SU-DHL-6 (cell line): ENCODE data around the gene CAMKK1.

Experiments used
- H2AFZ ChIP-seq: fragments of 200-600 bp; sonication (generic); 2 replicates; pipeline ENCODE4 v1.6.1; 2014; ENCODE audit warnings: low read depth, mild to moderate bottlenecking, moderate library complexity, mixed read lengths, antibody characterized with exemption, low read length; ENCODE audit not compliant: severe bottlenecking
- H3F3A ChIP-seq: fragments of 200-600 bp; shearing (Covaris generic); 2 replicates; pipeline ENCODE4 v1.6.0; 2016; ENCODE audit warnings: antibody characterized with exemption, mild to moderate bottlenecking; ENCODE audit not compliant: insufficient read depth
- H3K27ac ChIP-seq: fragments of 200-600 bp; sonication (generic); 2 replicates; pipeline ENCODE4 v1.5.1; 2016; ENCODE audit warnings: low read depth, mild to moderate bottlenecking, low read length, moderate library complexity, mixed read lengths
- H3K27me3 ChIP-seq: fragments of 200-600 bp; sonication (generic), shearing (Covaris generic); 2 replicates; pipeline ENCODE4 v1.6.0; 2014; ENCODE audit warnings: mild to moderate bottlenecking, low read length
- H3K36me3 ChIP-seq: fragments of 200-600 bp; sonication (generic); 2 replicates; pipeline ENCODE4 v1.6.1; 2014; ENCODE audit warnings: mild to moderate bottlenecking, low read length, mixed read lengths
- H3K4me2 ChIP-seq: fragments of 300-600, 200-600 bp; shearing (Covaris generic), sonication (generic); 2 replicates; pipeline ENCODE4 v1.6.0; 2014; ENCODE audit warnings: low read length, low read depth, mild to moderate bottlenecking; ENCODE audit not compliant: poor library complexity, severe bottlenecking
- H3K4me3 ChIP-seq: fragments of 200-600 bp; sonication (generic); 2 replicates; pipeline ENCODE4 v1.5.1; 2014; ENCODE audit warnings: antibody characterized with exemption, low read length, mild to moderate bottlenecking, mixed read lengths; ENCODE audit not compliant: insufficient read depth, poor library complexity, severe bottlenecking
- H3K79me2 ChIP-seq: fragments of 200-600 bp; sonication (generic); 2 replicates; pipeline ENCODE4 v1.6.1; 2014; ENCODE audit warnings: mild to moderate bottlenecking, low read length, moderate library complexity; ENCODE audit not compliant: insufficient read depth
- H3K9ac ChIP-seq: fragments of 200-600 bp; sonication (generic); 2 replicates; pipeline ENCODE4 v1.7.0; 2014; ENCODE audit warnings: mild to moderate bottlenecking, low read length
- H3K9me2 ChIP-seq: fragments of 200-600 bp; sonication (generic); replicated peaks from 2 replicates; pipeline ENCODE4 v1.6.1; 2014; ENCODE audit warnings: low read length; ENCODE audit not compliant: insufficient read depth
- H3K9me3 ChIP-seq: fragments of 200-600 bp; sonication (generic); 2 replicates; pipeline ENCODE4 v1.6.1; 2014; ENCODE audit warnings: low read length, mixed read lengths; ENCODE audit not compliant: insufficient read depth
- H4K20me1 ChIP-seq: fragments of 200-600 bp; sonication (generic); 2 replicates; pipeline ENCODE4 v1.6.1; 2014; ENCODE audit warnings: low read depth, mild to moderate bottlenecking, antibody characterized with exemption, low read length, moderate library complexity, mixed read lengths
- EZH2phosphoT487 ChIP-seq: fragments of 200-600 bp; sonication (generic), shearing (Covaris generic); conservative IDR thresholded peaks from 2 replicates; pipeline ENCODE4 v1.6.1; 2018; ENCODE audit warnings: mild to moderate bottlenecking, antibody characterized with exemption, low read length, moderate library complexity, mixed read lengths
- TF ChIP-seq, protein P1 (sequence below): fragments of 200-600 bp; sonication (generic); IDR thresholded peaks from one replicate; pipeline ENCODE4 v1.5.1; 2017; ENCODE audit warnings: antibody characterized with exemption, mild to moderate bottlenecking, low read length, moderate library complexity; ENCODE audit not compliant: insufficient read depth, poor library complexity, severe bottlenecking

CAMKK1 gene

DNA sequence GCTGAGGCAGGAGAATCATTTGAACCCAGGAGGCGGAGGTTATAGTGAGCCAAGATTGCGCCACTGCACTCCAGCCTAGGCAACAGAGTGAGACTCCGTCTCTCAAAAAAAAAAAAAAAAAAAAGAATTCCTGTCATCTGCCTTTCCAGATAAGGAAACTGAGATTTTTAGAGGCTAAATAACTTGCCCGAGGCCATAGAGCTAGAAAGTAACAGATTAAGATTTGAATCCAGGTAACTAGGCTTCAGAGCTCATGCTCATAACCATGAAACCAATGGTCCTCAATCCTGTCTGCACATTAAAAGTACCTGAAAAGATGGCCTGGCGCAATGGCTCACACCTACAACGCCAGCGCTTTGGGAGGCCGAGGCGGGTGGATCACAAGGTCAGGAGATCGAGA lies 56.3 kb downstream of the CAMKK1 start:
- H3K9ac ChIP-seq = no peak overlapping the region
- H3K4me2 ChIP-seq = no peak overlapping the region
- TF ChIP-seq EZH2phosphoT487 = no peak
- TF ChIP-seq, protein P1, sequence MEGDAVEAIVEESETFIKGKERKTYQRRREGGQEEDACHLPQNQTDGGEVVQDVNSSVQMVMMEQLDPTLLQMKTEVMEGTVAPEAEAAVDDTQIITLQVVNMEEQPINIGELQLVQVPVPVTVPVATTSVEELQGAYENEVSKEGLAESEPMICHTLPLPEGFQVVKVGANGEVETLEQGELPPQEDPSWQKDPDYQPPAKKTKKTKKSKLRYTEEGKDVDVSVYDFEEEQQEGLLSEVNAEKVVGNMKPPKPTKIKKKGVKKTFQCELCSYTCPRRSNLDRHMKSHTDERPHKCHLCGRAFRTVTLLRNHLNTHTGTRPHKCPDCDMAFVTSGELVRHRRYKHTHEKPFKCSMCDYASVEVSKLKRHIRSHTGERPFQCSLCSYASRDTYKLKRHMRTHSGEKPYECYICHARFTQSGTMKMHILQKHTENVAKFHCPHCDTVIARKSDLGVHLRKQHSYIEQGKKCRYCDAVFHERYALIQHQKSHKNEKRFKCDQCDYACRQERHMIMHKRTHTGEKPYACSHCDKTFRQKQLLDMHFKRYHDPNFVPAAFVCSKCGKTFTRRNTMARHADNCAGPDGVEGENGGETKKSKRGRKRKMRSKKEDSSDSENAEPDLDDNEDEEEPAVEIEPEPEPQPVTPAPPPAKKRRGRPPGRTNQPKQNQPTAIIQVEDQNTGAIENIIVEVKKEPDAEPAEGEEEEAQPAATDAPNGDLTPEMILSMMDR = no peak
- H3K27me3 ChIP-seq = no peaks in the 10 kb centered on the region
- no peaks in the 10 kb centered on the region for H3K9me2 ChIP-seq
- H3K36me3 ChIP-seq = peaks cover 9% of the 10 kb centered on the region; the same call in 1 of the 2 replicates
- H4K20me1 ChIP-seq = no peaks in the 10 kb centered on the region
- H3K9me3 ChIP-seq = no peaks in the 10 kb centered on the region
- no peak overlapping the region for H3K4me3 ChIP-seq
- no peak overlapping the region for H3K27ac ChIP-seq
- H3K79me2 ChIP-seq = no peaks in the 10 kb centered on the region
- no peaks in the 10 kb centered on the region for H3F3A ChIP-seq
- H2AFZ ChIP-seq = no peak overlapping the region

DNA sequence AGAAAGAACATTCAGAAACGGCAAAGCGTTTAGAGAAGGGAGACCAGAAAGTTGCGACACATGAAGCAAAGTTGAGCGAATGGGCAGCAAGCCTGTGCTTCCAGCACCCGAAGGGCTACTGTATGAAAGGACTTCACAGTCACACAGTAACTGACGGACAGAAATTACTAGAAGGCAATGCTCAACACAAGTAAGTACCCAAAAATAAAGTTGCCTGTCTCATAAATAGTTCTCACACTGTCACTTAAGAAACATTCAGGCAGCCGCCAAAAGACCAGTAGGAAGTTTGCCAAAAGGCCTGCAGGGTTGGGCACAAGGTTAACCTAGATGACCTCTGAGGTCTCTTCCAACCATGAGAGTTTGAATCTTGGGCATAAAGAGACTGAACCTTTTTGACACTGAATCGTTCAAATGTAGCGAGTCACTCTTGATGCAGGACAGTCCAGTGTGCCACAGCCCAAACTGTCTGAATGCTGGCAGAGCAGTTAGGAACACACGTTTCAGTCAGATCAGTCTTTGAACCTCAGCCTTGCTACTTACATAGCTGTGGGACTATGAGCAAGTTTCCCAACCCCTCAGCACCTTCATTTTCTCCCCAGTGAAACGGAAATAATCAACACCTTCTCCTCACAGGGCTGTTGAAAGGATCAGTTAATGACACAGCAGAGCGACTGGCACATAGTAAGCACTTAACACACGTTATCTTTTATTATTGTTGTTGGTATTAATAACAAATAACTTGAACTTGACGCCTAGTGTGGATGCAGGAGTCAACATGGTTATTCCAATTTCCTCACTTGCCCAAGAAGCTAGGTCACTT lies 57.2 kb downstream of the CAMKK1 start:
- Histone ChIP-seq H4K20me1 (no peaks in the 10 kb centered on the region), H3K4me2 (no peak overlapping the region), H3K4me3 (no peak overlapping the region), H3F3A (no peaks in the 10 kb centered on the region), H3K9me2 (no peaks in the 10 kb centered on the region), H3K27me3 (no peaks in the 10 kb centered on the region), H3K79me2 (no peaks in the 10 kb centered on the region), H3K27ac (no peak overlapping the region), H2AFZ (no peak overlapping the region), H3K9me3 (no peaks in the 10 kb centered on the region), H3K9ac (no peak overlapping the region), H3K36me3 (peaks cover 9% of the 10 kb centered on the region; the same call in 1 of the 2 replicates)
- TF ChIP-seq, protein P1 = no peak
- TF ChIP-seq EZH2phosphoT487 = no peak

DNA sequence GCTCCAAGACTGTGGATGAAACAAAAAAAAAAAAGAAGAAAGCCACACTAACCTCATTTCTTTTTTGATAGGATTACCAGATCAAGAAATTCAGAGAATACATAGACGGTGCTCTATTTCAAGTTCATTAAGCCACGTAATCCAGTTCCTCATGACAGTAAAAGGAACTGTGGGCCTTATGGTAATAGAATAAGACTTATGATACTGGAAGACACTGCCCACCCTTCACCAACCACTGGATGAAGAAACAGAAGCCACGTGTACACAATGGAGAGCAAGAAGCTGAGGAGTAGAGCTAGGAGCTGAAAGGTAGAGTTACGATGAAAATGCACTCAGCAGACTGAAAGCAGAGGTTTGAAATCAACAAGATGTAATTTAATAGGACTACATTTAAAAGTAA lies 58.0 kb downstream of the CAMKK1 start:
- Histone ChIP-seq H3K9ac (no peak overlapping the region), H3K9me2 (no peaks in the 10 kb centered on the region), H3F3A (no peaks in the 10 kb centered on the region), H2AFZ (no peak overlapping the region), H3K79me2 (no peaks in the 10 kb centered on the region), H4K20me1 (no peaks in the 10 kb centered on the region), H3K27me3 (no peaks in the 10 kb centered on the region), H3K36me3 (peaks cover 8% of the 10 kb centered on the region; the same call in 1 of the 2 replicates), H3K4me2 (no peak overlapping the region), H3K27ac (no peak overlapping the region), H3K9me3 (no peaks in the 10 kb centered on the region), H3K4me3 (no peak overlapping the region)
- TF ChIP-seq EZH2phosphoT487 = no peak
- TF ChIP-seq, protein P1 = no peak
